Hypothalamus (tissue), 51 donors: ENCODE data around the gene TUBB6.

Source experiments
- DNase-seq, 51 donors: peaks; one replicate each; lab custom pipeline; 2025; lab: John Stamatoyannopoulos, UW

Gene TUBB6

DNA sequence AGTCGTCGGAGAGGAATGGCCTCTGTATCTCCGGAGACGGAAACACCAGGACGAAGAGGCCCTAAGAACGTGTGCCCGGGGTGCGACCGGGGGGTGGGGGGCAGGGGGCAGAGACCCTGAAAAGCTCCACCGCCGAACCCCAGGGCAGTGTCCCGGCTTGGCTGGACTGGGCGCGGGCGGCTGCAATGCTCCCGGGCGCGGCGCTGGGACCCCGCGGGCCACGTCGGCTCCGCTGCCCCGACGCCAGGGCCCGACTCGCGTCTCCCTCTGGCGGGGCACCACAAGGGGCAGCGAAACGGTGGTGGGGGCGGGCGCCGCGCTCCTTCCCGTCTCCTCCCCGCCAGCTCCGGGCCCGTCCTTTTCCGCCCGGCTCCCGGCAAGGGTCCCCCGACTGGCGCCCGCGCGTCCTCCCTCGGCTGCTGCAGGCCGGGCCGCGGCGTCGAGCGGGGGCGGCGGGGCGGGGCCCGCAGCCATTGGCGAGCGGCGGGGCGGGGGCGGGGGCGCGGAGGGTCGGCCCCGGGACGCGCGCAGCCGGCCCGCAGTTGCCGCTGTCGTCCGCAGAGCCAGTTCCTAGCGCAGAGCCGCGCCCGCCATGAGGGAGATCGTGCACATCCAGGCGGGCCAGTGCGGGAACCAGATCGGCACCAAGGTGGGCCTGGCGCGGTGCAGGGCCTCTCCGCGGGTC is at the start of gene TUBB6:
TUBB6 (plus strand) TSS at position 541 of the 685 bp plus-strand sequence; CDS start at position 593, 52 bp downstream.
- peak in 1 of 51 donors; percentile 20 for DNase-seq

DNA sequence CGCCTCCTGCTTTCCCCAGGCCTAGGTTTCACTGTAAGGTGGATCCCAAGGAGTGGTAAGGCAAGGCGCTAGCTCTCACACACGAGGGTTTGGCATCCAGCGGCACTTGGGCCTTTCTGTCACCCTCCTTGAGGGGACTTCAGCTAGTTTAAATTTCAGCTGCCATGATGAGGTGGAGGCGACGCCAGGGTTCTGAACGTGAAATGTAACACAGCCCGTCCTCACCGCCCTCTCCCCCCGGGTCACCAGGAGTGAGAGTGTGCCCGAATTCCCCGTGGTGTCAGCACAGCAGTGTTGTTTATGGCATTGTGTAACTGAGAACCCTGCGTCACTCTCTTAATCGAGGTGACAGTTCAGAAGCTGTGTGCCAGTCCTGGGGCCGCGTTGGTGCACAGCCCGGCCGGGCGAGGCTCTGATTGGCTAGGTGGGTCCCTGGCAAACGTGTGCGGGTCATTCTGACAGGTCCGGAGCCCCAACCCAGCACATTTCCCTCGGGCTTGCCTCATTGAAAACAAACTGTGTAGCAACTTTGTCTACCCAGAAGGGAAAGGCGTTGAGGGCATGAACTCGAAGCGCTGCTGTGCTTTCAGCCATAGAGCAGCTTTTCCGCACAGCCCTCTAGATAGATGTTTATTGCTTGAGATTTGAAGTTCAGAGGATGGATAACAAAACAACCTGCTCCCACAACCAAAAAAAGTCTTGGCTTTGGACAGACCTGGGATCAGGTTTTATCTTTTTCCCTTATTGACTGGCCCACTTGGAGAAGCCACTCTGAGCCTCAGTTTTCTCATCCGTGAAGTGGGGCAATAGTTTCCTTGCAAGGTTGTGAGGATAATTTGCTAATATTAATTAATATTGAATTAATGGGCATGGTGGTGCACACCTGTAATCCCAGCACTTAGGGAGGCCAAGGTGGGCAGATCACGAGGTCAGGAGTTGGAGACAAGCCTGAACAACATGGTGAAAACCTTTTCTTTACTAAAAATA is 49.0 kb upstream of the TUBB6 start:
- no peak for DNase-seq

DNA sequence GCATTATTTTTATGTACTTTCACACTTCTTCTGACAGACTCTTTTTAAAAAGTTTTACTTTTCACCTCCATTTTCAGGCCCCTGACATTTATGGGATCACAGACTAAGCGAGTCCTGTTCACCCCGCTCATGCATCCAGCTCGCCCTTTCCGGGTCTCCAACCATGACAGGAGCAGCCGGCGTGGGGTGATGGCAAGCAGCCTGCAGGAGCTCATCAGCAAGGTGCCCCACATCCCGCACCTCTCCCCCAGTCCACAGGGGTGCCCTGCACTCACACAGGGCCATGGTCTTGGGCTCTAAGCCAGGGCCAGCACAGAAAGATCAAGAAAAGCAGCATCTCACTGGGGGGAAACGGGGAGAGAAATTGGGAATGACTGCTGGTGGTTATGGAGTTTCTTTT is 45.3 kb upstream of the TUBB6 start:
- DNase-seq, result no peak

DNA sequence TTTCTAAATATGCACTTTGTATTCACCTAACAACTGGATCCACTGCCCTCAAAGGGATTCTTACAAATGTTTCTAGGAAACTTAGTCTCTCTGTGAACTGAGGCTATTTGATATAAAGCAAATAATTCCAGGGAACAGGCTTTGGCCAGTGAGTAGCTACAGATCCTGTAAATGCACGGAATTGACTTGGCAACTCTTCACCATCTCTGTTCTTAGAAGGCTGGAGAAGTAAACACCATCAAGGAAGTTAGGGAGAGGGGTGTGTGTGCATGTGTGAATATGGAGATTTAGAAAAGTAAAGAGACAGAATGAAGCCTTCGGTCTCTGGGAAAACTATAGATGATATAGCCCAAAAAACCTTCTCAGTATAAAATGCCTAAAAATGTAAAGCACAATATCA is 43.2 kb upstream of the TUBB6 start:
- no peak for DNase-seq

DNA sequence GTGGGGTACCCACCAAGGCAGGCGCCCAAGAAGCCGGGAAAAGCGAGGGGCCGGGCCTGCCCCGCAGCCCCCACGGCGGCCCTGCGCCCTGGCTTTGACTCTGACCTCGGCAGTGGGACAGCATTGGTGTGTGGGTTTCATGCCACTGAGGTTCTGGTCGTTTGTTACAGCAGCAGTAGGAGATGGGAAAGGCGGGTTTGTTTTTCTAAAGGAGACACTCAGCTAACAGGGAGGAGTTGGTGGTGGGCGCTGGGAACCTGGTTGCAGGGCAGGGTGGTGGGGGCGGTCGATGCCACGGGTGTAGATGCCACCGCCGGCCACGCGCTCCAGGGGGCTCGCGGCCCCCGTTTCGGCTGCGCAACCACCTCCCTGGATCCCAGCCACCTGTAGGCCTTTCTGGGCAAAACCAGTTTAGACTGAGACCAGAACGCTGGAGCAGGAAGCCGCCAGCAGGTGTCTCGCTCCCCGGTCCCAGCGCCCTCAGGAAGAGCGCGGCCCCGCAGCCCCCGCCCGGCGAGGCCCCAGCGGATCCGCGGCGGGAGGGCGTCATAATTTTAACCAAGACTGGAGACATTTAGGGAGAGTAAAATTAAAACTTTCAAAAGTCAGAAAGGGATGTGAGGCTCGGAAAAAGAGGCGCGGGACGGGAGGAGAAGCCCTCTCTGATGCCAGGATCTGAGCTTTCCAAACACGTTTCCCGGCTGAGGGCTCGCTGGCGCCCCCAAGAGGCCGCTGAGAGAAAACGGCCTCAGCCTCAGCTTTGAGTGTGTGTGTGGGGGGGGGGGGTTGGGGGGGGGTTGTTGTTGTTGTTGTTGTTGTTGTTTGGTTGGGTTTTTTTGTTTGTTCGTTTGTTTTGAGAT is 36.4 kb upstream of the TUBB6 start:
- peak in 44 of 51 donors; percentile 8 to 83 (median 52) for DNase-seq

DNA sequence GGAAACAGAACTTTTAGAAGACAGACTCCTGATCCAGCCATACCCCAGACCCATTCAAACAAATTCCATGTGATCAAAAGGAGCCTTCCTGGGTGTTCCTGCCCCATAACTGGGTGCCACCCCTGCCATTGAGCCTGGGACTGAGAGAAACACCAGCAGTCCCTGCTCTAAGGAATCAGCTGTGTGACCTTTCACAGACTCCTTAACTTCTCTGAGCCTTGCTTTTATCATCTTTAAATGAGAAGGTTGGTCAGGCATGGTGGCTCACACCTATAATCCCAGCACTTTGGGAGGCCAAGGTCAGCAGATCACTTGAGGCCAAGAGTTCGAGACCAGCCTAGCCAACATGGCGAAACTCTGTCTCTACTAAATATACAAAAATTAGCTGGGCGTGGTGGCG is 33.2 kb upstream of the TUBB6 start:
- no peak for DNase-seq

DNA sequence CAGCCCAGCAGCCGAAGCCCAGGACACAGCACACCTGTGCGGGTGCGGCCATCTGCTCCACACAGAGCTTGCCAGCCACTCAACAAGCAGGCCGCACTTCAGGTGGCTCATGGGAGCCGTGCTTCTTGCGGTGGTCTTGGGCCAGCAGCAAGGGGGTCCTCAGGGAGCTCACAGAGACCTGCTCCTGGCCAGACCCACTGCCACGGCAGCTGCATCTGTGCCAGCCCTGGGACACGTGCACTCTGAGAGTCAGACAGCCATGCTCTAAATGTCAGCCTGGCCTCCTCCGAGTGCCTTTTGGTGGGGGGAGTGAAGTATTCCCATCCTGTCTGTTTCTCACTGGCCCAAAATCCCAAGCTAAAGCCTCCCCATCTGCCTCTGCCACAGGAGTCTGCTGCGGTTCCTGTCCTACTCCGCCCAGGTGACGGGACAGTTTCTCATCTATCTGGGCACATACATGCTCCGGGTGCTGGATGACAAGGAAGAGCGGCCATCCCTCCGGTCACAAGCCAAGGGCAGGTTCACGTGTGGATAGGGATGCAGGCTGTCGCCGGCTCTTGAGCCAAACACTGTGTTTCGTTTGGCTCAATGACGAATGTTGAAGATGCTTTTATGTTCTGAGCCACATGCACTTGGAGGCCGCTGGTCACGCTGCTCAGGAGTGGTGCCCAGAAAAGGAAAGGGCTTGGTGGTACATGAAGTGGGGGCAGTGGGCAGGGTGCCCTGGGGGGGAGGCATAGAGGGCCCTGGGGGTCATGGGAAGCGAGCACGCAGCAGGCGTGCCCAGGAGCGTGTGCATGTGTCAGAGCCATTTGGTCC is 31.1 kb upstream of the TUBB6 start:
- DNase-seq, result no peak

DNA sequence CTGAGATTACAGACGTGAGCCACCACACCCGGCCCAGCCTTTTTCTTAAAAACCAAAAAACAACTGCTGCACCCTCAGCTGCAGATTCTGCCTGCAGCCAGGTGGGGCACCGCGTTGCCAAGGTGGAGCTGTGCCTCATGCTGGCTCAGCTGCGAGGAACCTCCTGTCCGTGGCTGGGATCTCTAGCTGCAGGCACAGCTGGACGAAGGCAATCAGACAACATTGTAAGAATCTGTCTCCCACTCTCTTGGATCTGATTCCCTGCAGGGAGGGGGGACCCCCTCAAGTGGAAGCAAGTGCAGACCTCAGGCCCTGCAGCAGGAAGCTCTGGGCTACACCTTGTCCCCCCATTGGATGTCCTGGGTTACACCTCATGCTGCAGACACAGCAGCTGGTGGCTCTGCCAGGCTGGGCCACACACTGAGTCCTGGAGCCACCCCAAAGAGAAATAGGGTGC is 29.8 kb upstream of the TUBB6 start:
- DNase-seq, result peak in 1 of 51 donors; percentile 42

DNA sequence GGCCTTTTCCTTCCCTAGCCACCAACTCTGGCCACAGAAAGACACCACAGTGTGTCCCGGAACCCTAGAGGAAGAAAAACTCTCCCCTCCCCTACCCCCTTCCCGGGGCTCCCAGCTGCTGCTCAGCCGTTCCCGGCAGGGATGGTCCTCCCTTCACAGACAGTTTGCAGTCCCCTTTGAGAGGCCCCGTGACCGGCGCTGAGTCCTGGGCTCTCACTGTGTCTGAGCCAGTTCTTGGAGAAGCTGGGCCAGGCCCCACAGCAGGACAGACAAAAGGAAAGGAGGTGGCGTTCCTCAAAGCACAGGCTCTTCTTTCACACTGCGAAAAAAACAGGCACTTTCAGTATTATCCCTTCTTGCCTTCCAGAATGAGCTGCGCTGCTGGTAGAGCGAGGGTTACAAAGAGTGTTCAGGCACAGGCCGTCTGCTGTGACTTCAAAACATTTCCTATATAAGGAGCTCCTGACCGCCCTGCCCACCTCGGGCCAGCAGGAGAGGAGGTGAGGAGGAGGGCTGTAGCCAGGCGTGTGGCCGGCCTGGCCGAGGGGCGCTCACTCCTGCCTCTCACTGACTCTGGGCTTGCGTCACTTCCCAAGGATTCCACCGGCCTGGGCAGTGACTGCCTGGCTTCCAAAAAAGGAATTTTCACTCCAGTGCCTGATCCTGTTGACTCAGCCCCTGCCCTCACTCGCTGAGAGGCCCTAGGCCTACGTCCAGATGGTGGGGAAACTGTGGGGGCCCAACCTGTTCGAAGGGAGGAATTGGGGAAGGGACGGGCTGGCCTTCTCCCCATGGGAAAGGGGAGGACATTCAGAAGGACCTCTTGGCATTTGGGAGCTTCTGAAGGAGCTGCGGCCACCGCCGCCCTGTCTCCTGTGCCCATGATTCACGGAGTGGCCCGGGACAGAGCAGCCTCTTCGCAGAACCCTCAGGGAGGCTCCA is 29.0 kb upstream of the TUBB6 start:
- peak in 43 of 51 donors; percentile 13 to 89 (median 55) for DNase-seq

DNA sequence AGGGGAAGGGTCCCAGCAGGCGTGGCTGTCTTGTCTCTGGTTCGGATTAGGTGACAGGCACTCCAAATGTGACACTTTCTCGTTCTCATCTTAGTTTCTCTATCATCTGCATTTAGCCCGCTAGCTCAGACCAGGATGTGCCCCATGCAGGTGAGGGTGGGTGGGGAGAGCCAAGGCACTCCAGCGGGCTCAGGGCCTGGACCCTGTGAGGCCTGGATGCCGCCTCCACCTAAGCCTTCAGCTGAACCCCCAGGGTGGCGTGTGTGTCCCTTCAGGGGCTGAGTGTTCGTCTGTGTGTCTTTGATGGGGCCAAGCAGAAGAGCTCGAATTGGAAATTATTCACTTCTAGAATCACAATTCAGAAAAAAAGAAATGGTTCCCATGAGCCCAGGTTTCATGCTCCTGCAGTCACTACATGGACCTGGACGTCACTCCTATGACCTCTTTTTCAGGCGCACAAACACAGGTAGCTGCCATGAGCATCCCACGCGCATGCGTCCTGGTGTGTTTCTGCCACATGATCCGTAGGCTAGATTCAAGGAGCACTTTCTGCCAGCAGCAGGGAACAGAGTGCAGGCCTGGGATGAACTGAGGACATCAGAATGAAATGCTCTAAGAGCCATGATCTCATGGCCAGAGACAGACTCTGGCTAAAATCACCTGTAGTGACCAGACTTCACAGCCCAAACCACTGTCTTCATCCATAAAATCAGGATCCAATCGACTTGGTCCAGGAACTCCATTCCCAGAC is 28.1 kb upstream of the TUBB6 start:
- no peak for DNase-seq

DNA sequence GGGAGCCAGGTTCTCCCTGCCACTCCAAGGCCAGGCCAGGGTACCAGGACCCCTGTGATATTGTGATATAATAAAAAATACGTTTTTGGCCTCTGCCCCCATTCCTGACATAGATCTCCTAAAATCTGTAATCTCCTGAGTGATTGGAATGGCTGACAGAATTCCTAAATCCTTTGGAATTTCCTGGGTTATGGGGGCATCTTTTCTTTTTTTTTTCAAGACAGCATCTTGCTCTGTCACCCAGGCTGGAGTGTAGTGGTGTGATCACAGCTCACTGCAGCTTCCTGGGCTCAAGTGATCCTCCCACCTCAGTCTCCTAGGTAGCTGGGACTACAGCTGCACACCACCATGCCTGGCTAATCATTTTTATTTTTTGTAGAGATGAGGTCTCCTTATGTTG is 26.2 kb upstream of the TUBB6 start:
- no peak for DNase-seq

DNA sequence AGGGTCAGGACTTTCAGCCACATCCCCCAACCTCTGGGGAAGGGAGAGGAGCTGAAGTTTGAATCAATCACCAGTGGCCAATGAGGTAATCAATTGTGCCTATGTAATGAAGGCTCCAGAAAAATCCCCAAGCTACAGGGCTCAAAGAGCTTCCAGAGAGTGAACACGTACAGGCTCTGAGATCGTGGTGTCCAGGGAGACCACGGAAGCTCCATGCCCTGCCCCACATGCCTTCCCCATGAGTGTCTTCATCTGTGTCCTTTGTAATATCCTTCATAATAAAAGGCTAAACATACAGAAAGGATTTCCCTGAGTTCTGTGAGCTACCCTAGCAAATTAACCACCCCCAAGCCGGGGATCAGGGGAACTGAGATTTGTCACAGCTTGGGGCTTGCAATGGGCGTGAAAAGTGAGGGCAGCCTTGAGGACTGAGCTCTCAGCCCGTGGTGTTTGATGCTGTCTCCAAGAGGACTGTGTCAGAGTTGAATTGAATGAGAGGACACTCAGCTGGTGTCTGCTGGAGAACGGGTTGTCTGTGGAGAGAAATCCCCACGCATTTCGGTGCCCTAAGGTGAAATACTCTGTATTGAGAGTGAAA is 25.5 kb upstream of the TUBB6 start:
- no peak for DNase-seq

DNA sequence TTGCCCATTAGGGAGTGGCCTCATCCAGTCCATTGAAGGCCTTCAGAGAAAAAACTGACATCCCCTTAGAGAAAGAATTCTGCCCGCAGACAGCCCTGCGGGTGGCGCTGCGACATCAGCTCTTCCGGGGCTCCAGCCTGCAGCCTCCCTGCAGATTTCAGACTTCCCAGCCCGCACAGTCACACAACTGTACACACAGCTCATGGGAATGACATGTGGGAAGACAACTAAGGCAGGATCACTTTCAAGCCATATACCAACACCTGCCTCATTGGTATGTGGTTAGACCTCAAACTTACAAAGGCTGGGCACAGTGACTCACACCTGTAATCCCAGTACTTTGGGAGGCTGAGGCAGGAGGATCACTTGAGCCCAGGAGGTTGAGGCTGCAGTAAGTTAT is 24.8 kb upstream of the TUBB6 start:
- no peak for DNase-seq

DNA sequence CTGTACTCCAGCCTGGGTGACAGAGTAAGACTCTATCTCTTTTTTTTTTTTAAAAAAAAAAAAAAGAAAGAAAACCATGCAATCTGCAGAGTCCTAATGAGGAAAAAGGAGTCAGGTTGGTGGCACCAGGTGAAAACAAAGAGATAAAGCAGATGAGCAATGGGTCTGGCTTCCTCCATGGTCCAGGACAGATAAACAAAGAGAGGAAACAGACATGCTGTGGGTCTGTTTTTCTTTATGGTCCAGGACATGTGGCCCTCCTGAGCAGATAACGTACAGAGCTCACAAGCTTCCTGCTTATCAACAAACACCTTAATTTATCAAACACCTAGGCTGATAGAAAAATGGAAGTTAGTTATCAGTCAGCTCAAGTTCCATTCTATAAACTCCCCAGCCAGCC is 24.4 kb upstream of the TUBB6 start:
- DNase-seq, result no peak

DNA sequence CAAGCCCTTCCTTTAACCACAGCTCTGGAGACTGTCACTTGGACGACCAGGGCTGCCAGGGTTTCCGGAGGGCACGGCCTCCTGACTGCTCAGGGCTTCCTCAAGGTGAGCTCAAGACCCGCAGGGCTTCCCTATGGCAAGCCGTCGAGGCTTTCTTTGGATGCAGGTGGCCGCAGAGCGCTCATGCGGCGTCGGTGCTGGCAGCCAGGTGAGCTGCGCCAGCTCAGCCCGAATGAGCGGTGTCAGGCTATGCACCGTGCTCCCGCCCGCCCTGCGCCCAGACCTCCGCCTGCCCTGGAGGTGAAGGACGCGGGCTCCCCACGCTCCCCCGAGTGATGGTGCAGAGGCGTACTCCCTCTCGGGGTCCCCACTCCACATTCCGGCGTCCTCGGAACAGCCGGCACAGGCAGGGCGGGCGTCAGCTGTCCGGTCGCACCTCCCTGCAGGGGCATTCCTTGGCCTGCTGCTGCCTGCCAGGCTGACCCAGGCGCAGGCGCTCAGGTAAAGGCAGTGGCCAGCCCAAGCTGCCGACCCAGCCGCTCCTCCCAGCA is 20.8 kb upstream of the TUBB6 start:
- DNase-seq, result no peak

DNA sequence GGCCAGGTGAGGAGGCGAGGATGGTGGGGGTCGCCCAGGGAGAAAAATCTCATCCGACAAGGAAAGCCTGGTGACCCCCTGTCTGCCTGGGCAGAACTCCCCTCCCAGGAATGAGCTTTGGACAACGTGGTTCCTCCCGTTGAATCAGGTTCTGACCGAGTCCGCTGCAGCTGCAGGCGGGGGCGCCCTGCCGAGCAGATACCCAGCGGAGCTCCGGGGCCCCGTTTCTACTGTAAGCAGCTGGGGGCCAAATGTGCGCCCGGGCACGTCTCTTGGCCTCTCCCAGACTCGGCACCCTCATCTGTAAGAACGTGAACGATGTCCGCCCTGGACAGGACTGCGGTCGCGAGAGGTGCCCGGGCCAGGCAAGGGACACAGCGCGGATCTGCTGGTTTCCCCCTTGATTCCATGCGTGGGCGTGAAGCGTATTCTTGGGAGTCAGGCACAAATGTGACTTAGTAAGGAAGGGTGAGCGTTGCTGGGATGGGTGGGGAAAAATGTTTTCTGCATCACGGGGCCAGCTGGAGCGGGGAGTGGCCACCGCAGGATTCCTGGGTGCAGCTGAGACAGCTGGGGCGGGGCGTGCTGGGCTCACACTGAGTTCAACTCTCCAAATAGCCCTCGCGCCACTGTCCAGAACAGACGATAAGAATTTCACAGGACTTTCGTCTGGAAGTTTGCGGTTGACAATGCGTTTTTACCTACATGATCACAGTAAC is 20.2 kb upstream of the TUBB6 start:
- peak in 6 of 51 donors; percentile 18 to 44 (median 23) for DNase-seq

DNA sequence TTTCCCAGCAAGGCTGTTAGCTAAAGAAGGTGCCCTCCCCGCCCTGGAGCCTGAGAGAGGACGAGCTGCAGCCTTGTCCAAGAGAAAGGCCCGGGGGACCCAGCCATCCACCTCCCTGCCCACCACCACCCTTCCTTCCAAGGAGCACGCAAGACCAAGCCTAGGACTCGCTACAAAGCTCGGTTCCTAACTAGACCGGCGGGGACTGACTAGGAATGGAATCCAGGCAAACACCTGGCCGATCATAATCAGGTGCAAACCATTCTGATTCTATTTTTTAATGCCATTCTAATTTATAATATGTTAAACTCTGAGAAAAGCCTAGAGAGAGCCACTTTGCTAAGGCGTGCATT is 19.7 kb upstream of the TUBB6 start:
- DNase-seq, result no peak
